HL-60/S4 (cell line): Measurements from ENCODE around the gene ANGPTL7.
"Not testable (repeated sequence)": the region's sequence is repeated elsewhere in the genome, so short reads cannot be mapped to it uniquely, and the experiment has no call there.

Experiments used
- in situ Hi-C: fragments of 300-500 bp; cut with MboI; formaldehyde crosslinking; loops from 2 replicates; pipeline ENCODE4 v1.14.3; 2022; ENCODE audit warnings: low sequenced_read_pairs

ANGPTL7 gene

GRCh38 chr1:11188858-11189451, at the start of gene ANGPTL7:
TSS of gene ANGPTL7 (plus strand) at chr1:11189355. CDS start at chr1:11189580, 225 bp downstream.
- in situ Hi-C loops: no loop called here

- in situ Hi-C loops: no loop called here
Measured at GRCh38 chr1:11142618-11143391, 46.4 kb upstream of the ANGPTL7 start.

GRCh38 chr1:11143401-11143800, 45.8 kb upstream of the ANGPTL7 start:
- in situ Hi-C loops: no loop called here

- in situ Hi-C loops: no loop called here
Measured at GRCh38 chr1:11143907-11144306, 45.2 kb upstream of the ANGPTL7 start.

- in situ Hi-C loops: no loop called here
Measured at GRCh38 chr1:11144570-11145256, 44.4 kb upstream of the ANGPTL7 start.

GRCh38 chr1:11145741-11146140, 43.4 kb upstream of the ANGPTL7 start:
- in situ Hi-C loops: no loop called here

GRCh38 chr1:11147197-11147770, 41.9 kb upstream of the ANGPTL7 start:
- in situ Hi-C loops: no loop called here

GRCh38 chr1:11150326-11150725, 38.8 kb upstream of the ANGPTL7 start:
- in situ Hi-C loops: no loop called here

- in situ Hi-C loops: no loop called here
Measured at GRCh38 chr1:11151114-11151513, 38.0 kb upstream of the ANGPTL7 start.

GRCh38 chr1:11151826-11152612, 37.1 kb upstream of the ANGPTL7 start:
- in situ Hi-C loops: no loop called here

GRCh38 chr1:11152755-11153154, 36.4 kb upstream of the ANGPTL7 start:
- in situ Hi-C loops: no loop called here

GRCh38 chr1:11153184-11153583, 36.0 kb upstream of the ANGPTL7 start:
- in situ Hi-C loops: no loop called here

GRCh38 chr1:11156441-11156840, 32.7 kb upstream of the ANGPTL7 start:
- in situ Hi-C loops: no loop called here

- in situ Hi-C loops: no loop called here
Measured at GRCh38 chr1:11156963-11157362, 32.2 kb upstream of the ANGPTL7 start.

GRCh38 chr1:11157394-11157793, 31.8 kb upstream of the ANGPTL7 start:
- in situ Hi-C loops: no loop called here

- in situ Hi-C loops: no loop called here
Measured at GRCh38 chr1:11157867-11158266, 31.3 kb upstream of the ANGPTL7 start.

GRCh38 chr1:11158291-11158690, 30.9 kb upstream of the ANGPTL7 start:
- in situ Hi-C loops: no loop called here

GRCh38 chr1:11158720-11159321, 30.3 kb upstream of the ANGPTL7 start:
- in situ Hi-C loops: no loop called here

GRCh38 chr1:11162752-11163151, 26.4 kb upstream of the ANGPTL7 start:
- in situ Hi-C loops: not testable (repeated sequence)

GRCh38 chr1:11166744-11167143, 22.4 kb upstream of the ANGPTL7 start:
- in situ Hi-C loops: not testable (repeated sequence)
